HG02678 (cell line): Measurements from ENCODE around the gene TMEM132D.

Source experiments
- ATAC-seq: cut with Tn5 transposase; IDR thresholded peaks from one replicate; pipeline ENCODE4 v1.9.1; 2021; ENCODE audit warnings: mild to moderate bottlenecking, moderate library complexity; ENCODE audit not compliant: unreplicated experiment

Gene TMEM132D

GRCh38 chr12:129379076-129379804, 524.6 kb downstream of the TMEM132D start:
- no peak for ATAC-seq

GRCh38 chr12:129378496-129378895, 525.3 kb downstream of the TMEM132D start:
- ATAC-seq = no peak

- ATAC-seq = no peak
These were observed 530.1 kb downstream of the TMEM132D start for GRCh38 chr12:129373746-129374145.

- ATAC-seq = no peak
These were observed 530.9 kb downstream of the TMEM132D start for GRCh38 chr12:129372876-129373275.

GRCh38 chr12:129372348-129372747, 531.5 kb downstream of the TMEM132D start:
- no peak for ATAC-seq

GRCh38 chr12:129371268-129371667, 532.6 kb downstream of the TMEM132D start:
- no peak for ATAC-seq

- ATAC-seq = no peak
These were observed 537.2 kb downstream of the TMEM132D start for GRCh38 chr12:129366656-129367055.

GRCh38 chr12:129363041-129363440, 540.8 kb downstream of the TMEM132D start:
- no peak for ATAC-seq

- no peak for ATAC-seq
These were observed 546.6 kb downstream of the TMEM132D start for GRCh38 chr12:129357233-129357632.

GRCh38 chr12:129351481-129351880, 552.3 kb downstream of the TMEM132D start:
- ATAC-seq = no peak

GRCh38 chr12:129339336-129339735, 564.5 kb downstream of the TMEM132D start:
- no peak for ATAC-seq

- ATAC-seq = no peak
These were observed 566.4 kb downstream of the TMEM132D start for GRCh38 chr12:129337413-129337812.

- no peak for ATAC-seq
These were observed 568.1 kb downstream of the TMEM132D start for GRCh38 chr12:129335773-129336172.

GRCh38 chr12:129332286-129332685, 571.5 kb downstream of the TMEM132D start:
- no peak for ATAC-seq

GRCh38 chr12:129331356-129332085, 572.3 kb downstream of the TMEM132D start:
- ATAC-seq = no peak

GRCh38 chr12:129328235-129328634, 575.6 kb downstream of the TMEM132D start:
- ATAC-seq = no peak

GRCh38 chr12:129325566-129325965, 578.3 kb downstream of the TMEM132D start:
- ATAC-seq = no peak

GRCh38 chr12:129312048-129312447, 591.8 kb downstream of the TMEM132D start:
- ATAC-seq = no peak

GRCh38 chr12:129310346-129310745, 593.5 kb downstream of the TMEM132D start:
- no peak for ATAC-seq

- no peak for ATAC-seq
These were observed 598.0 kb downstream of the TMEM132D start for GRCh38 chr12:129305851-129306250.

GRCh38 chr12:129304529-129304928, 599.3 kb downstream of the TMEM132D start:
- ATAC-seq = no peak

GRCh38 chr12:129300011-129300410, 603.8 kb downstream of the TMEM132D start:
- ATAC-seq = no peak
